Measurements from ENCODE around the gene STK38L. TPM values are rescaled to one million over a fixed set of nuclear protein-coding genes. Genes with fewer than 3 reads are reported as not detected.

STK38L gene
- total and polyA plus RNA-seq, 2 donors (not counting 1 experiment from before 2014, with no cell fraction given): 16.5 to 19.9 TPM

DNA sequence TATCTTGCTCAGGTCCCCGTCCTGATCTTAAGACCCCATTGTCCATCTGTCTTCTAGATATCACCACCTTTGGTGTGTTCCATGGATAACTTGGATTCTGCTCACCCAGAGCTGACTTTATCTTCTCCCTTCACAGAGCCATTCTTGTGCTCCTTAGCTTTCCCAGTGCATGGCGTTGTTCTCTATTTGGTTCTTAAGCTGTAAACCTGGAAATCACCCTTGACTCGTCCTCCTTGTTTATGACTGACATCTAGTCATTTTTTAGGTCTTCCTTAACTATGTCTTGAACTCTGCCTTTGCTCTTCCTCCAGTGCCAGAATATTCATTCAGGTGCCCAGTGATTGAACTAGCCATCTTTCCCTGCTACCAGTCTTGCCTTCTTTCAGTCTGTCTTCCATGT, 11.7 kb downstream of the STK38L start:
- H3K27me3 ChIP-seq (ENCODE audit: control insufficient read depth, insufficient read depth, low read length): no peaks in the 10 kb centered on the region
- H3K27ac ChIP-seq (ENCODE audit: insufficient read depth, low read length): no peak overlapping the region
- DNase-seq (ENCODE audit: low read depth in 2 of 2): no peak
- TF ChIP-seq, protein P1, sequence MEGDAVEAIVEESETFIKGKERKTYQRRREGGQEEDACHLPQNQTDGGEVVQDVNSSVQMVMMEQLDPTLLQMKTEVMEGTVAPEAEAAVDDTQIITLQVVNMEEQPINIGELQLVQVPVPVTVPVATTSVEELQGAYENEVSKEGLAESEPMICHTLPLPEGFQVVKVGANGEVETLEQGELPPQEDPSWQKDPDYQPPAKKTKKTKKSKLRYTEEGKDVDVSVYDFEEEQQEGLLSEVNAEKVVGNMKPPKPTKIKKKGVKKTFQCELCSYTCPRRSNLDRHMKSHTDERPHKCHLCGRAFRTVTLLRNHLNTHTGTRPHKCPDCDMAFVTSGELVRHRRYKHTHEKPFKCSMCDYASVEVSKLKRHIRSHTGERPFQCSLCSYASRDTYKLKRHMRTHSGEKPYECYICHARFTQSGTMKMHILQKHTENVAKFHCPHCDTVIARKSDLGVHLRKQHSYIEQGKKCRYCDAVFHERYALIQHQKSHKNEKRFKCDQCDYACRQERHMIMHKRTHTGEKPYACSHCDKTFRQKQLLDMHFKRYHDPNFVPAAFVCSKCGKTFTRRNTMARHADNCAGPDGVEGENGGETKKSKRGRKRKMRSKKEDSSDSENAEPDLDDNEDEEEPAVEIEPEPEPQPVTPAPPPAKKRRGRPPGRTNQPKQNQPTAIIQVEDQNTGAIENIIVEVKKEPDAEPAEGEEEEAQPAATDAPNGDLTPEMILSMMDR (conservative IDR thresholded peaks at IDR 0.05 in 1 of 2, IDR thresholded peaks at IDR 0.05 in 1 of 2; ENCODE audit: low read depth in 1 of 2, low read length in 2 of 2): no peak
- TF ChIP-seq EZH2 (IDR thresholded peaks at IDR 0.05; ENCODE audit: low read length, missing control alignments): no peak
- H3K4me2 ChIP-seq (ENCODE audit: extremely low read depth, insufficient read depth, low read length): no peak overlapping the region
- no peak overlapping the region for H3K9ac ChIP-seq (ENCODE audit: insufficient read depth, low read length)
- no peaks in the 10 kb centered on the region for H3K79me2 ChIP-seq (ENCODE audit: control insufficient read depth, insufficient read depth, low read length)
- H3K4me1 ChIP-seq (ENCODE audit: control insufficient read depth, extremely low read depth, insufficient read depth, low read length): peaks cover under 1% of the 10 kb centered on the region
- no peak overlapping the region for H3K4me3 ChIP-seq (replicated peaks in 1 of 4; ENCODE audit: control extremely low read depth in 1 of 4, insufficient read depth in 1 of 4, low read depth in 3 of 4, low read length in 4 of 4)
- no peaks in the 10 kb centered on the region for H4K20me1 ChIP-seq (ENCODE audit: control insufficient read depth, extremely low read depth, insufficient read depth, low read length)
- H3K9me3 ChIP-seq (ENCODE audit: control insufficient read depth, insufficient read depth, low read depth, low read length): no peaks in the 10 kb centered on the region
- no peak overlapping the region for H2AFZ ChIP-seq (ENCODE audit: low read length)
- H3K36me3 ChIP-seq (ENCODE audit: control insufficient read depth, insufficient read depth, low read length): no peaks in the 10 kb centered on the region

DNA sequence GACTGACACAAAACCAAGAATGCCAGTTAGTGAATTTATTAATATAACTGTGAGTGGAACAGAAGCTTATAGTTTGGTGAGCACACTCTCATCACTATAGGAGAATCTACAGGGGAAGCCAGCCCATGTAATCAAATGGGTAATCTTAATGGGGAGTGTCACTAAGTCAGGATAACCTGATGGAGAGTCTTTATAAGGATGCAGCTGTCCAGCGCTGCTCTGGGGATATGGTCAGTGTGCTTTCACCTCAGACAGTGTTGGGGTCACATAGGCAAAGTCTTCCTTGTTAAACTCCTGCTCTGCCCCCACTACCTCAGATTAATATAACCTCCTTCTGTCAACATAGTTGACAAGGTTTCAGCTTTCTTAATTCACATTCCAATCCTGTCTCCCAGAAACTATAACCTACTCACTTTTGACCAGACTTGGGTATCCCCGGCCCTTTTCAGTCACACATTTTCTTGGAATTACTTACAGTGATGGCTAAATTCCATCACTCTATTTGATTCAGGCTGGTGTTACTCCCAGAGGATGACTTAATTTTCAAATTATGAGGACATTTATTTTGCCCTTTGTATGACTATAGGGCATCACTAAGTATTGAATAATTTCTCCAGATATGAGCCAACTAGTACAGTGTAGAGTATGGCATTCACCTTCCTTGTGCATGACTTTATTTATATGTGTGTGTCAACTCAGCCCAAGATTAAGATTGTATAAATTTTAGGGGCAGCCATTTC, 13.2 kb downstream of the STK38L start:
- DNase-seq (ENCODE audit: low read depth in 2 of 2): peak in 1 of 2 donors; percentile 67
- Histone ChIP-seq H3K9me3 (ENCODE audit: control insufficient read depth, insufficient read depth, low read depth, low read length) (no peaks in the 10 kb centered on the region), H2AFZ (ENCODE audit: low read length) (no peak overlapping the region), H3K36me3 (ENCODE audit: control insufficient read depth, insufficient read depth, low read length) (no peaks in the 10 kb centered on the region), H3K9ac (ENCODE audit: insufficient read depth, low read length) (no peak overlapping the region), H3K4me3 (replicated peaks in 1 of 4; ENCODE audit: control extremely low read depth in 1 of 4, insufficient read depth in 1 of 4, low read depth in 3 of 4, low read length in 4 of 4) (no peak overlapping the region), H3K27me3 (ENCODE audit: control insufficient read depth, insufficient read depth, low read length) (no peaks in the 10 kb centered on the region), H3K4me1 (ENCODE audit: control insufficient read depth, extremely low read depth, insufficient read depth, low read length) (peaks cover 3% of the 10 kb centered on the region), H3K4me2 (ENCODE audit: extremely low read depth, insufficient read depth, low read length) (no peak overlapping the region), H3K79me2 (ENCODE audit: control insufficient read depth, insufficient read depth, low read length) (no peaks in the 10 kb centered on the region), H3K27ac (ENCODE audit: insufficient read depth, low read length) (no peak overlapping the region), H4K20me1 (ENCODE audit: control insufficient read depth, extremely low read depth, insufficient read depth, low read length) (no peaks in the 10 kb centered on the region)
- TF ChIP-seq, protein P1 (conservative IDR thresholded peaks at IDR 0.05 in 1 of 2, IDR thresholded peaks at IDR 0.05 in 1 of 2; ENCODE audit: low read depth in 1 of 2, low read length in 2 of 2): no peak
- no peak for TF ChIP-seq EZH2 (IDR thresholded peaks at IDR 0.05; ENCODE audit: low read length, missing control alignments)

DNA sequence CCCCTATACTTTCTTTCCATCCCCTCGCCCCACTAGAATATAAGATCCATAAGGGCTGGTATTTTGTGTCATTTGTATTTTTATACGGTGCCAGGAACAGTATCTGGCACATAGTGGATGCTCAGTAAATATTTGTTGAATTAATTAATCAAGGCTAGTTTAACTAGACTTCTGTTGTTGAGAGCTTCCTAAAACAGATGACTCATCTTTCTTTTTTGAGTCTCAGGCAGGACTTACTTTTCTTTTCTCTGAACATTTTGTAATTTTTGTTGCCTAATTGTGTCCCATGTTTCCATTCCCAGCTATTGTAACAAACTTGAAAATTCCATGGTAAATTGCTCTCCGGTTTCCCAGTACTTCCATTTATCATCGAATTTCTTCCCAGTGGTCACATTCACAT, 16.7 kb downstream of the STK38L start:
- H3K4me1 ChIP-seq (ENCODE audit: control insufficient read depth, extremely low read depth, insufficient read depth, low read length): peaks cover 3% of the 10 kb centered on the region
- H3K79me2 ChIP-seq (ENCODE audit: control insufficient read depth, insufficient read depth, low read length): no peaks in the 10 kb centered on the region
- no peaks in the 10 kb centered on the region for H3K27me3 ChIP-seq (ENCODE audit: control insufficient read depth, insufficient read depth, low read length)
- no peaks in the 10 kb centered on the region for H4K20me1 ChIP-seq (ENCODE audit: control insufficient read depth, extremely low read depth, insufficient read depth, low read length)
- no peak overlapping the region for H3K4me3 ChIP-seq (replicated peaks in 1 of 4; ENCODE audit: control extremely low read depth in 1 of 4, insufficient read depth in 1 of 4, low read depth in 3 of 4, low read length in 4 of 4)
- H3K27ac ChIP-seq (ENCODE audit: insufficient read depth, low read length): no peak overlapping the region
- H3K36me3 ChIP-seq (ENCODE audit: control insufficient read depth, insufficient read depth, low read length): no peaks in the 10 kb centered on the region
- peak overlapping the region; percentile 20 for H3K4me2 ChIP-seq (ENCODE audit: extremely low read depth, insufficient read depth, low read length)
- H3K9me3 ChIP-seq (ENCODE audit: control insufficient read depth, insufficient read depth, low read depth, low read length): no peaks in the 10 kb centered on the region
- no peak overlapping the region for H2AFZ ChIP-seq (ENCODE audit: low read length)
- peak; percentile 60 to 76 for DNase-seq (ENCODE audit: low read depth in 2 of 2)
- H3K9ac ChIP-seq (ENCODE audit: insufficient read depth, low read length): no peak overlapping the region
- TF ChIP-seq, protein P1 (conservative IDR thresholded peaks at IDR 0.05 in 1 of 2, IDR thresholded peaks at IDR 0.05 in 1 of 2; ENCODE audit: low read depth in 1 of 2, low read length in 2 of 2): no peak
- TF ChIP-seq EZH2 (IDR thresholded peaks at IDR 0.05; ENCODE audit: low read length, missing control alignments): no peak

Measured in fibroblast of lung (primary cell).